A549 (cell line): ENCODE measurements around the gene RYR1. TPM values are rescaled to one million over a fixed set of nuclear protein-coding genes. Genes with fewer than 3 reads are reported as not detected.

Experiments used
- ATAC-seq, 2 experiments: fragments of 200-7000 bp in 1 of 2; fragments of >200 bp in 1 of 2; cut with Nextera tagmentation in 1 of 2; cut with Tn5 transposase in 1 of 2; 3 replicates each; pipeline versions ENCODE4 v1.8.0 to v1.9.1; 2018 to 2020; ENCODE audit warnings: mild to moderate bottlenecking in 1 of 2, moderate library complexity in 1 of 2
- CTCF ChIA-PET: fragments of 300-600 bp; sonication (Branson Sonifier 250); formaldehyde crosslinking; extraction: SDS; loops from one replicate; lab custom pipeline; 2021; ENCODE audit warnings: antibody characterized with exemption, inconsistent platforms; lab: Yijun Ruan, JAX
- POLR2A ChIA-PET: fragments of 350-600 bp; formaldehyde crosslinking; extraction: SDS; loops from one replicate; lab custom pipeline; 2021; ENCODE audit warnings: antibody characterized with exemption, inconsistent platforms; lab: Yijun Ruan, JAX
- DNase-seq, 2 experiments: peaks; one replicate each; pipeline versions ENCODE4 v3.0.0 to v3.0.0-alpha.2; 2011 to 2016; ENCODE audit warnings: low read depth in 1 of 2, low spot score in 1 of 2
- FAIRE-seq: peaks from 2 replicates; lab custom pipeline; 2011; peaks lifted over from hg19 to GRCh38; lab: Jason Lieb, UNC
- H3K27ac ChIP-seq, 2 experiments: fragments of >200 bp; sonication (Bioruptor Twin); formaldehyde crosslinking; 3 replicates each; pipeline ENCODE4 v1.5.1; 2016 to 2017
- H3K4me1 ChIP-seq: fragments of >200 bp; sonication (Bioruptor Twin); formaldehyde crosslinking; 3 replicates; pipeline ENCODE4 v1.6.1; 2016
- H3K4me2 ChIP-seq: fragments of >200 bp; sonication (Bioruptor Twin); formaldehyde crosslinking; 3 replicates; pipeline ENCODE4 v1.6.1; 2016
- H3K4me3 ChIP-seq: fragments of >200 bp; sonication (Bioruptor Twin); formaldehyde crosslinking; 3 replicates; pipeline ENCODE4 v1.5.1; 2016
- H3K9me3 ChIP-seq: fragments of >200 bp; sonication (Bioruptor Twin); formaldehyde crosslinking; 3 replicates; pipeline ENCODE4 v1.6.1; 2016
- ATOH8 ChIP-seq: fragments of 250-450 bp; sonication (Bioruptor Pico); IDR thresholded peaks from 2 replicates; pipeline ENCODE4 v1.5.0; 2020; ENCODE audit warnings: low read depth, mild to moderate bottlenecking, moderate library complexity
- BHLHE40 ChIP-seq: IDR thresholded peaks from 2 replicates; pipeline ENCODE4 v1.6.1; 2012; ENCODE audit warnings: low read depth, low read length, inconsistent platforms
- CBX8 ChIP-seq: fragments of 200-600 bp; sonication (generic); IDR thresholded peaks from 2 replicates; pipeline ENCODE4 v1.6.1; 2016
- CEBPB ChIP-seq, 2 experiments: fragments of >200 bp in 1 of 2; sonication (Bioruptor Twin) in 1 of 2; formaldehyde crosslinking in 1 of 2; IDR thresholded peaks; 2 replicates each; pipeline ENCODE4 v1.6.1; 2012 to 2016
- EHF ChIP-seq: fragments of 250-450 bp; sonication (Bioruptor Pico); IDR thresholded peaks from 2 replicates; pipeline ENCODE4 v1.5.0; 2020; ENCODE audit warnings: mild to moderate bottlenecking
- ELK1 ChIP-seq: fragments of 150-350 bp; IDR thresholded peaks from 2 replicates; pipeline ENCODE4 v1.6.1; 2014; ENCODE audit warnings: low read depth, mild to moderate bottlenecking, low read length
- FOSB ChIP-seq: fragments of 250-450 bp; sonication (Bioruptor Pico); IDR thresholded peaks from 2 replicates; pipeline ENCODE4 v1.5.0; 2020; ENCODE audit warnings: mild to moderate bottlenecking, moderate library complexity
- FOSL2 ChIP-seq, 2 experiments: fragments of 450-650 bp in 1 of 2; fragments of >200 bp in 1 of 2; sonication (Bioruptor Twin) in 1 of 2; formaldehyde crosslinking; IDR thresholded peaks; 2 replicates each; pipeline versions ENCODE4 v1.5.0 to v1.6.1; 2016 to 2020; ENCODE audit warnings: mild to moderate bottlenecking in 1 of 2, moderate library complexity in 1 of 2
- GATA3 ChIP-seq: IDR thresholded peaks from 2 replicates; pipeline ENCODE4 v1.6.1; 2012; ENCODE audit warnings: borderline replicate concordance
- HDAC2 ChIP-seq: fragments of 200-600 bp; sonication (generic); IDR thresholded peaks from 2 replicates; pipeline ENCODE4 v1.6.1; 2016
- HES2 ChIP-seq: fragments of >200 bp; sonication (Bioruptor Twin); formaldehyde crosslinking; IDR thresholded peaks from 2 replicates; pipeline ENCODE4 v1.6.1; 2016
- JUN ChIP-seq, 2 experiments: fragments of >200 bp; sonication (Bioruptor Twin); formaldehyde crosslinking; IDR thresholded peaks; 2 replicates in 1 of 2; 3 replicates in 1 of 2; pipeline ENCODE4 v1.6.1; 2016 to 2017
- KDM5A ChIP-seq: fragments of 200-600 bp; sonication (generic); IDR thresholded peaks from 2 replicates; pipeline ENCODE4 v1.6.1; 2016; ENCODE audit warnings: antibody characterized with exemption, mild to moderate bottlenecking
- MAFK ChIP-seq: fragments of 450-650 bp; IDR thresholded peaks from 2 replicates; pipeline ENCODE4 v1.6.1; 2014; ENCODE audit not compliant: partially characterized antibody
- MAZ ChIP-seq: fragments of 150-350 bp; IDR thresholded peaks from 2 replicates; pipeline ENCODE4 v1.6.1; 2014; ENCODE audit warnings: antibody characterized with exemption, low read depth, low read length, borderline replicate concordance
- NR3C1 ChIP-seq: fragments of >200 bp; sonication (Bioruptor Twin); formaldehyde crosslinking; IDR thresholded peaks from 3 replicates; pipeline ENCODE4 v1.6.1; 2017
- POLR2A ChIP-seq: IDR thresholded peaks from 2 replicates; pipeline ENCODE4 v1.6.1; 2012; ENCODE audit warnings: mild to moderate bottlenecking, low read length
- POLR2AphosphoS2 ChIP-seq: conservative IDR thresholded peaks from 2 replicates; pipeline ENCODE4 v1.6.1; 2012; ENCODE audit warnings: low read length, improper control_type of control experiment, inconsistent platforms
- RAD21 ChIP-seq, 2 experiments: fragments of >200 bp in 1 of 2; sonication (Bioruptor Twin) in 1 of 2; formaldehyde crosslinking in 1 of 2; IDR thresholded peaks in 1 of 2; conservative IDR thresholded peaks in 1 of 2; 2 replicates in 1 of 2; 3 replicates in 1 of 2; pipeline ENCODE4 v1.6.1; 2012 to 2018; ENCODE audit warnings: inconsistent platforms in 1 of 2
- RNF2 ChIP-seq: fragments of 200-600 bp; sonication (generic); IDR thresholded peaks from 2 replicates; pipeline ENCODE4 v1.6.1; 2016; ENCODE audit warnings: low read depth, mild to moderate bottlenecking, antibody characterized with exemption, moderate library complexity, borderline replicate concordance
- USF2 ChIP-seq: fragments of 450-650 bp; IDR thresholded peaks from 2 replicates; pipeline ENCODE4 v1.6.1; 2014; ENCODE audit warnings: antibody characterized with exemption
- ZFP36 ChIP-seq: fragments of 450-650 bp; IDR thresholded peaks from 2 replicates; pipeline ENCODE4 v1.6.1; 2014; ENCODE audit warnings: borderline replicate concordance; ENCODE audit not compliant: partially characterized antibody
- ZNF302 ChIP-seq: fragments of 250-450 bp; sonication (Bioruptor Pico); IDR thresholded peaks from 2 replicates; pipeline ENCODE4 v1.9.0; 2021; ENCODE audit warnings: inconsistent platforms, mild to moderate bottlenecking, moderate library complexity
- WGBS: methylation state at CpG from one replicate; pipeline ENCODE4 v1.1.6; 2017; ENCODE audit errors: missing lambda C conversion rate; 5-methylcytosine and 5-hydroxymethylcytosine counted together
- polyA plus RNA-seq, 4 experiments: library from polyadenylated mRNA; depleted of rRNA in 3 of 4; stranded (reverse); fragments of >200 nt; fragmentation: RNase III in 1 of 4; extraction: RNeasy Plus Mini Kit Qiagen cat#74134 plus additional on column Dnase treatment in 1 of 4; gene quantifications; 2 replicates in 3 of 4; 3 replicates in 1 of 4; pipeline ENCODE4 v1.2.3, GENCODE V29; 2011 to 2017

The RYR1 gene
- polyA plus RNA-seq, 2 of the 4 experiments (the other 2 are of a cell fraction), result 1.4 to 3.1 TPM

- no peak for ATAC-seq
- no peaks in the 10 kb centered on the region for H3K4me1 ChIP-seq
- ChIA-PET POLR2A (no interaction called here), CTCF (interaction anchor here (0.5 to 4.1 kb wide), 2 partner anchors 79 to 152 kb away, joined by 3 to 16 read pairs; partner anchors contain the start of gene FAM98C)
- WGBS, result 46% methylated on average over 8 of the region's 8 CpGs
- H3K27ac ChIP-seq, result no peak overlapping the region
- no peak overlapping the region for H3K4me3 ChIP-seq
- no peak for DNase-seq
- no peak overlapping the region for H3K4me2 ChIP-seq
- TF ChIP-seq BHLHE40 (no peak), USF2 (no peak), KDM5A (no peak), FOSB (CRISPR knock-in tag) (no peak), NR3C1 (no peak), HDAC2 (no peak), ATOH8 (CRISPR knock-in tag) (no peak), FOSL2 (IDR thresholded peaks at IDR 0.05) (no peak), FOSL2 (CRISPR knock-in tag; IDR thresholded peaks at IDR 0.05) (no peak)
- no peak for FAIRE-seq
- H3K9me3 ChIP-seq, result peaks cover 7% of the 10 kb centered on the region
Observed at GRCh38 chr19:38482496-38482895, 49.0 kb downstream of the RYR1 start.

GRCh38 chr19:38483016-38483630 lies 49.6 kb downstream of the RYR1 start:
- no peak for TF ChIP-seq MAFK
- TF ChIP-seq ZFP36, result peak; percentile 75
- TF ChIP-seq POLR2AphosphoS2, result no peak
- TF ChIP-seq, all 56 proteins: peak for 1
- FAIRE-seq, result no peak

GRCh38 chr19:38484747-38485146 lies 51.3 kb downstream of the RYR1 start:
- POLR2A ChIA-PET, result interaction anchor here (0.5 to 0.7 kb wide), 3 partner anchors 130 to 446 kb away, joined by 3 to 5 read pairs (median 4); partner anchors contain the start of genes MRPS12 and SARS2
- no peak overlapping the region for H3K27ac ChIP-seq
- H3K4me2 ChIP-seq, result no peak overlapping the region
- FAIRE-seq (no peak), ATAC-seq (0 out of 6 replicates have a peak, but pooled peaks of 1 of the 2 experiments have one; percentile 5), DNase-seq (no peak)
- no peak for TF ChIP-seq ZNF302 (CRISPR knock-in tag)
- no peak for TF ChIP-seq GATA3
- no peak for TF ChIP-seq NR3C1
- no peak for TF ChIP-seq RNF2
- no peak for TF ChIP-seq ATOH8 (CRISPR knock-in tag)
- TF ChIP-seq HES2, result no peak
- TF ChIP-seq FOSL2 (IDR thresholded peaks at IDR 0.05), result no peak
- TF ChIP-seq FOSL2 (CRISPR knock-in tag; IDR thresholded peaks at IDR 0.05), result no peak
- TF ChIP-seq RAD21 (conservative IDR thresholded peaks at IDR 0.05 in 1 of 2, IDR thresholded peaks at IDR 0.05 in 1 of 2), result no peak
- no peak for TF ChIP-seq MAZ
- TF ChIP-seq CEBPB (IDR thresholded peaks at IDR 0.05), result no peak
- no peak for TF ChIP-seq POLR2A
- TF ChIP-seq JUN (IDR thresholded peaks at IDR 0.05), result no peak
- no peak for TF ChIP-seq EHF (CRISPR knock-in tag)
- no peak for TF ChIP-seq CBX8
- TF ChIP-seq ELK1, result no peak
- no peak for TF ChIP-seq KDM5A
- WGBS, result 21% methylated on average over 2 of the region's 2 CpGs
- H3K9me3 ChIP-seq, result peaks cover 23% of the 10 kb centered on the region
- CTCF ChIA-PET, result interaction anchor here (1.4 to 4.1 kb wide), 3 partner anchors 19 to 81 kb away, joined by 3 to 16 read pairs (median 5); partner anchors contain the start of gene FAM98C
- H3K4me1 ChIP-seq, result no peaks in the 10 kb centered on the region
- H3K4me3 ChIP-seq, result no peak overlapping the region

More at GRCh38 chr19:38483016-38483630, 49.6 kb downstream of the RYR1 start:
- DNase-seq (peak in 1 of 2 experiments; percentile 39), ATAC-seq (peak; percentile 65 to 67)
- Histone ChIP-seq H3K4me3 (no peak overlapping the region), H3K4me2 (no peak overlapping the region), H3K27ac (no peak overlapping the region), H3K4me1 (no peaks in the 10 kb centered on the region), H3K9me3 (peaks cover 11% of the 10 kb centered on the region)
- WGBS, result 33% methylated on average over 24 of the region's 24 CpGs
- CTCF ChIA-PET, result interaction anchor here (0.5 to 4.1 kb wide), 3 partner anchors 30 to 151 kb away, joined by 3 to 16 read pairs (median 4); partner anchors contain the start of gene FAM98C
- POLR2A ChIA-PET, result no interaction called here
